Activated naive CD8-positive, alpha-beta T cell treated with anti-CD3 and anti-CD28 coated beads, Interleukin-2, amount 10 ng/mL, durations not matched to agents 7 days and 5 days (primary cell): Measurements from ENCODE around the gene AURKAIP1. TPM values are rescaled to one million over a fixed set of nuclear protein-coding genes. Genes with fewer than 3 reads are reported as not detected.
"Not testable (repeated sequence)": the region's sequence is repeated elsewhere in the genome, so short reads cannot be mapped to it uniquely, and the experiment has no call there.

Source experiments
- ATAC-seq: fragments of 150-1000 bp; cut with Tn5 transposase; one replicate; pipeline ENCODE4 v1.10.0; 2021; ENCODE audit warnings: low read depth, moderate library complexity
- POLR2A ChIA-PET: fragments of 350-600 bp; sonication (Branson Sonifier 250); formaldehyde crosslinking; loops from one replicate; lab custom pipeline; 2021; ENCODE audit warnings: antibody characterized with exemption; lab: Charles Lee
- DNase-seq: peaks from one replicate; pipeline ENCODE4 v3.0.0; 2021
- H3K27ac Mint-ChIP-seq: one replicate; pipeline ENCODE4 v1.8.0; 2022; ENCODE audit warnings: mild to moderate bottlenecking, mixed read lengths
- H3K27me3 Mint-ChIP-seq: one replicate; pipeline ENCODE4 v1.8.0; 2022; ENCODE audit warnings: mild to moderate bottlenecking, moderate library complexity, mixed read lengths
- H3K36me3 Mint-ChIP-seq: one replicate; pipeline ENCODE4 v1.8.0; 2021; ENCODE audit warnings: mild to moderate bottlenecking, mixed read lengths
- H3K4me1 Mint-ChIP-seq: one replicate; pipeline ENCODE4 v1.8.0; 2021; ENCODE audit warnings: mixed read lengths
- H3K4me3 Mint-ChIP-seq: one replicate; pipeline ENCODE4 v1.8.0; 2022; ENCODE audit warnings: mild to moderate bottlenecking, moderate library complexity, mixed read lengths
- H3K9me3 Mint-ChIP-seq: one replicate; pipeline ENCODE4 v1.8.0; 2021; ENCODE audit warnings: mixed read lengths
- total RNA-seq, 2 experiments: library from RNA; stranded (reverse); gene quantifications; one replicate each; pipeline ENCODE4 v1.2.3, GENCODE V29; 2021

Gene AURKAIP1
- total RNA-seq, 2 experiments from 2014 or later = 87.3 to 97.1 TPM

GRCh38 chr1:1373051-1373814 is 1.8 kb downstream of the AURKAIP1 start:
- no peaks in the 10 kb centered on the region for H3K36me3 Mint-ChIP-seq
- H3K9me3 Mint-ChIP-seq = no peaks in the 10 kb centered on the region
- POLR2A ChIA-PET = interaction anchor here (2.0 to 4.0 kb wide), 2 partner anchors 26 to 33 kb away, joined by 9 to 32 read pairs; partner anchors contain the start of genes CCNL2 and MRPL20
- peak overlapping the region; percentile 80 for H3K4me3 Mint-ChIP-seq
- no peaks in the 10 kb centered on the region for H3K27me3 Mint-ChIP-seq
- H3K4me1 Mint-ChIP-seq = peaks cover 13% of the 10 kb centered on the region
- DNase-seq = no peak
- H3K27ac Mint-ChIP-seq = no peak overlapping the region
- no peak for ATAC-seq

- H3K36me3 Mint-ChIP-seq = no peaks in the 10 kb centered on the region
- H3K9me3 Mint-ChIP-seq = no peaks in the 10 kb centered on the region
Observed at GRCh38 chr1:1371746-1372711, 3.0 kb downstream of the AURKAIP1 start.

GRCh38 chr1:1371364-1371745 is 3.7 kb downstream of the AURKAIP1 start:
- Mint-ChIP-seq H3K36me3 (no peaks in the 10 kb centered on the region), H3K27me3 (no peaks in the 10 kb centered on the region), H3K4me3 (peak overlapping the region; percentile 49), H3K9me3 (no peaks in the 10 kb centered on the region), H3K27ac (peak overlapping the region; percentile 51), H3K4me1 (peaks cover 12% of the 10 kb centered on the region)
- DNase-seq (peak; percentile 78), ATAC-seq (peak; percentile 38)
- POLR2A ChIA-PET = interaction anchor here (0.6 to 3.3 kb wide), 9 partner anchors 13 to 185 kb away, joined by 3 to 11 read pairs (median 4); partner anchors contain the start of genes CCNL2, MRPL20, MXRA8 and UBE2J2

More at GRCh38 chr1:1371746-1372711, 3.0 kb downstream of the AURKAIP1 start:
- H3K27me3 Mint-ChIP-seq = no peaks in the 10 kb centered on the region
- H3K4me3 Mint-ChIP-seq = peak overlapping the region; percentile 42
- DNase-seq (peak; percentile 88), ATAC-seq (peak; percentile 33)
- H3K27ac Mint-ChIP-seq = peak overlapping the region; percentile 80
- POLR2A ChIA-PET = interaction anchor here (0.6 to 4.0 kb wide), 10 partner anchors 14 to 186 kb away, joined by 3 to 32 read pairs (median 5); partner anchors contain the start of genes CCNL2, MRPL20, MXRA8 and UBE2J2
- peaks cover 13% of the 10 kb centered on the region for H3K4me1 Mint-ChIP-seq

GRCh38 chr1:1370771-1371300 is 4.2 kb downstream of the AURKAIP1 start:
- Mint-ChIP-seq H3K36me3 (no peaks in the 10 kb centered on the region), H3K27me3 (no peaks in the 10 kb centered on the region), H3K4me1 (peaks cover 12% of the 10 kb centered on the region), H3K27ac (no peak overlapping the region), H3K4me3 (peak overlapping the region; percentile 49), H3K9me3 (no peaks in the 10 kb centered on the region)
- no peak for ATAC-seq
- DNase-seq = no peak
- POLR2A ChIA-PET = interaction anchor here (1.0 to 3.3 kb wide), 7 partner anchors 12 to 97 kb away, joined by 3 to 11 read pairs (median 6); partner anchors contain the start of genes CCNL2, MRPL20, MXRA8 and UBE2J2

GRCh38 chr1:1370094-1370493 is 4.9 kb downstream of the AURKAIP1 start:
- not testable (repeated sequence) for H3K27ac Mint-ChIP-seq, ATAC-seq, H3K9me3 Mint-ChIP-seq, DNase-seq, H3K4me3 Mint-ChIP-seq, H3K36me3 Mint-ChIP-seq, H3K27me3 Mint-ChIP-seq
- H3K4me1 Mint-ChIP-seq = peaks cover 12% of the 10 kb centered on the region
- POLR2A ChIA-PET = interaction anchor here (1.3 to 3.3 kb wide), 3 partner anchors 12 to 49 kb away, joined by 3 to 11 read pairs (median 3); partner anchors contain the start of genes CCNL2 and MXRA8

GRCh38 chr1:1367315-1367714 is 7.7 kb downstream of the AURKAIP1 start:
- no peaks in the 10 kb centered on the region for H3K27me3 Mint-ChIP-seq
- ATAC-seq (no peak), DNase-seq (no peak)
- no peaks in the 10 kb centered on the region for H3K9me3 Mint-ChIP-seq
- no peak overlapping the region for H3K4me3 Mint-ChIP-seq
- no peak overlapping the region for H3K27ac Mint-ChIP-seq
- no peaks in the 10 kb centered on the region for H3K36me3 Mint-ChIP-seq
- H3K4me1 Mint-ChIP-seq = peaks cover 7% of the 10 kb centered on the region
- POLR2A ChIA-PET = interaction anchor here (0.6 kb wide), 1 partner anchor 47 kb away, joined by 3 read pairs; no protein-coding TSS in a partner anchor

GRCh38 chr1:1366699-1367066 is 8.3 kb downstream of the AURKAIP1 start:
- H3K4me3 Mint-ChIP-seq = no peak overlapping the region
- no peaks in the 10 kb centered on the region for H3K9me3 Mint-ChIP-seq
- DNase-seq (no peak), ATAC-seq (no peak)
- peaks cover 5% of the 10 kb centered on the region for H3K27me3 Mint-ChIP-seq
- POLR2A ChIA-PET = no interaction called here
- no peak overlapping the region for H3K27ac Mint-ChIP-seq
- peaks cover 5% of the 10 kb centered on the region for H3K4me1 Mint-ChIP-seq
- no peaks in the 10 kb centered on the region for H3K36me3 Mint-ChIP-seq

- POLR2A ChIA-PET = no interaction called here
- Mint-ChIP-seq H3K36me3 (no peaks in the 10 kb centered on the region), H3K9me3 (no peaks in the 10 kb centered on the region)
Observed at GRCh38 chr1:1365875-1366698, 8.9 kb downstream of the AURKAIP1 start.

GRCh38 chr1:1364266-1364665 is 10.7 kb downstream of the AURKAIP1 start:
- Mint-ChIP-seq H3K27me3 (peaks cover 7% of the 10 kb centered on the region), H3K9me3 (no peaks in the 10 kb centered on the region), H3K4me1 (peaks cover 6% of the 10 kb centered on the region), H3K36me3 (no peaks in the 10 kb centered on the region), H3K4me3 (no peak overlapping the region), H3K27ac (no peak overlapping the region)
- ATAC-seq = no peak
- DNase-seq = no peak
- POLR2A ChIA-PET = no interaction called here

More at GRCh38 chr1:1365875-1366698, 8.9 kb downstream of the AURKAIP1 start:
- Mint-ChIP-seq H3K4me1 (peaks cover under 1% of the 10 kb centered on the region), H3K27me3 (peaks cover 5% of the 10 kb centered on the region), H3K4me3 (no peak overlapping the region), H3K27ac (no peak overlapping the region)
- DNase-seq = no peak
- ATAC-seq = no peak

GRCh38 chr1:1361982-1362423 is 13.0 kb downstream of the AURKAIP1 start:
- Mint-ChIP-seq H3K27ac (no peak overlapping the region), H3K4me3 (no peak overlapping the region), H3K27me3 (peaks cover 12% of the 10 kb centered on the region), H3K9me3 (no peaks in the 10 kb centered on the region), H3K36me3 (no peaks in the 10 kb centered on the region), H3K4me1 (peaks cover 12% of the 10 kb centered on the region)
- ATAC-seq = no peak
- DNase-seq = no peak
- POLR2A ChIA-PET = no interaction called here

GRCh38 chr1:1361233-1361981 is 13.6 kb downstream of the AURKAIP1 start:
- POLR2A ChIA-PET = no interaction called here
- Mint-ChIP-seq H3K36me3 (no peaks in the 10 kb centered on the region), H3K4me3 (no peak overlapping the region), H3K27me3 (peaks cover 12% of the 10 kb centered on the region), H3K9me3 (no peaks in the 10 kb centered on the region), H3K27ac (no peak overlapping the region), H3K4me1 (peaks cover 12% of the 10 kb centered on the region)
- no peak for ATAC-seq
- no peak for DNase-seq
